Measurements from ENCODE around the gene TMTC2.

The TMTC2 gene

DNA sequence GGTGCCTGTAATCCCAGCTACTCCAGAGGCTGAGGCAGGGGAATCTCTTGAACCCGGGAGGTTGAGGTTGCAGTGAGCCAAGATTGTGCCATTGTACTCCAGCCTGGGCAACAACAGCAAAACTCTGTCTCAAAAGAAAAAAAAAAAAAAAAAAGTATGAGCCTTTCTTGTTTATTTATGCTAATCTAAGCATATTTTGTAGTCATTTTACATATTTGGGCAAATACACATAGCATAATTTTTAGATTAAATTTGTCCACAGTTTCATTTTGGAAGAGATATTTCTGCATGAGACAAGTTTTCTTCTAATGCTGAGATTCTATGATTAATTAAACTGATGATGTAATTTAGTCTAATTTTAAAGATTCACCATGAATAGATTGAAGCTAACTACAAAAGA, 494.4 kb downstream of the TMTC2 start (continued):
- TF ChIP-seq ZBTB7A (tag by site-specific recombination; IDR thresholded peaks at IDR 0.05; ENCODE audit: low read depth) (no peak), SP7 (tag by site-specific recombination; IDR thresholded peaks at IDR 0.05) (no peak), ZNF114 (tag by site-specific recombination; IDR thresholded peaks at IDR 0.05) (no peak)

- CTCF ChIA-PET = no interaction called here
- TF ChIP-seq, protein P1, sequence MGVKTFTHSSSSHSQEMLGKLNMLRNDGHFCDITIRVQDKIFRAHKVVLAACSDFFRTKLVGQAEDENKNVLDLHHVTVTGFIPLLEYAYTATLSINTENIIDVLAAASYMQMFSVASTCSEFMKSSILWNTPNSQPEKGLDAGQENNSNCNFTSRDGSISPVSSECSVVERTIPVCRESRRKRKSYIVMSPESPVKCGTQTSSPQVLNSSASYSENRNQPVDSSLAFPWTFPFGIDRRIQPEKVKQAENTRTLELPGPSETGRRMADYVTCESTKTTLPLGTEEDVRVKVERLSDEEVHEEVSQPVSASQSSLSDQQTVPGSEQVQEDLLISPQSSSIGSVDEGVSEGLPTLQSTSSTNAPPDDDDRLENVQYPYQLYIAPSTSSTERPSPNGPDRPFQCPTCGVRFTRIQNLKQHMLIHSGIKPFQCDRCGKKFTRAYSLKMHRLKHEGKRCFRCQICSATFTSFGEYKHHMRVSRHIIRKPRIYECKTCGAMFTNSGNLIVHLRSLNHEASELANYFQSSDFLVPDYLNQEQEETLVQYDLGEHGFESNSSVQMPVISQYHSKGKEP (tag by site-specific recombination; IDR thresholded peaks at IDR 0.05) = no peak
- TF ChIP-seq, protein P2, sequence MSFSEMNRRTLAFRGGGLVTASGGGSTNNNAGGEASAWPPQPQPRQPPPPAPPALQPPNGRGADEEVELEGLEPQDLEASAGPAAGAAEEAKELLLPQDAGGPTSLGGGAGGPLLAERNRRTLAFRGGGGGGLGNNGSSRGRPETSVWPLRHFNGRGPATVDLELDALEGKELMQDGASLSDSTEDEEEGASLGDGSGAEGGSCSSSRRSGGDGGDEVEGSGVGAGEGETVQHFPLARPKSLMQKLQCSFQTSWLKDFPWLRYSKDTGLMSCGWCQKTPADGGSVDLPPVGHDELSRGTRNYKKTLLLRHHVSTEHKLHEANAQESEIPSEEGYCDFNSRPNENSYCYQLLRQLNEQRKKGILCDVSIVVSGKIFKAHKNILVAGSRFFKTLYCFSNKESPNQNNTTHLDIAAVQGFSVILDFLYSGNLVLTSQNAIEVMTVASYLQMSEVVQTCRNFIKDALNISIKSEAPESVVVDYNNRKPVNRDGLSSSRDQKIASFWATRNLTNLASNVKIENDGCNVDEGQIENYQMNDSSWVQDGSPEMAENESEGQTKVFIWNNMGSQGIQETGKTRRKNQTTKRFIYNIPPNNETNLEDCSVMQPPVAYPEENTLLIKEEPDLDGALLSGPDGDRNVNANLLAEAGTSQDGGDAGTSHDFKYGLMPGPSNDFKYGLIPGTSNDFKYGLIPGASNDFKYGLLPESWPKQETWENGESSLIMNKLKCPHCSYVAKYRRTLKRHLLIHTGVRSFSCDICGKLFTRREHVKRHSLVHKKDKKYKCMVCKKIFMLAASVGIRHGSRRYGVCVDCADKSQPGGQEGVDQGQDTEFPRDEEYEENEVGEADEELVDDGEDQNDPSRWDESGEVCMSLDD (tag by site-specific recombination; IDR thresholded peaks at IDR 0.05) = no peak
- TF ChIP-seq ZNF664 (tag by site-specific recombination; IDR thresholded peaks at IDR 0.05) (no peak), ZNF658 (tag by site-specific recombination; IDR thresholded peaks at IDR 0.05) (no peak), SCRT2 (tag by site-specific recombination; IDR thresholded peaks at IDR 0.05) (no peak), OSR2 (tag by site-specific recombination; IDR thresholded peaks at IDR 0.05) (no peak), ZNF157 (tag by site-specific recombination; IDR thresholded peaks at IDR 0.05) (no peak), HOXC10 (CRISPR knock-in tag; IDR thresholded peaks at IDR 0.05) (no peak), GLIS1 (tag by site-specific recombination; IDR thresholded peaks at IDR 0.05) (no peak), ZNF121 (tag by site-specific recombination; IDR thresholded peaks at IDR 0.05) (no peak), ZNF366 (tag by site-specific recombination; conservative IDR thresholded peaks at IDR 0.05) (no peak), ZNF391 (tag by site-specific recombination; IDR thresholded peaks at IDR 0.05; ENCODE audit: borderline replicate concordance, low read depth) (no peak)
- POLR2A ChIA-PET = no interaction called here
- no peaks in the 10 kb centered on the region for H3K9me3 ChIP-seq (ENCODE audit: control insufficient read depth, insufficient read depth, low read depth, low read length)
- H3K4me3 ChIP-seq (ENCODE audit: low read depth, low read length) = no peak overlapping the region
- no peak overlapping the region for H3K27ac ChIP-seq (ENCODE audit: extremely low read depth, low read depth, low read length)
- no peaks in the 10 kb centered on the region for H3K4me1 ChIP-seq (ENCODE audit: control insufficient read depth, insufficient read depth, low read length)
- H3K36me3 ChIP-seq (ENCODE audit: control insufficient read depth in 2 of 2, insufficient read depth in 1 of 2, low read length in 2 of 2) = no peaks in the 10 kb centered on the region
These were observed 496.4 kb downstream of the TMTC2 start for GRCh38 chr12:83183132-83183531.
